Mesenchymal stem cell (in vitro differentiated cells and primary cell): ENCODE measurements around the gene COL27A1.

Experiments
- DNase-seq: peaks from one replicate; pipeline ENCODE4 v3.0.0-alpha.2; 2013
- H2AFZ ChIP-seq: one replicate; pipeline ENCODE4 v1.6.1; 2013; ENCODE audit warnings: low read depth, mild to moderate bottlenecking, control low read depth, inconsistent platforms, low read length, moderate library complexity
- H2AK5ac ChIP-seq: 2 replicates; pipeline ENCODE4 v1.6.1; 2013; ENCODE audit warnings: low read length, moderate library complexity, mild to moderate bottlenecking, inconsistent platforms; ENCODE audit not compliant: severe bottlenecking
- H2BK120ac ChIP-seq: one replicate; pipeline ENCODE4 v1.6.1; 2013; ENCODE audit warnings: low read depth, mild to moderate bottlenecking, inconsistent platforms, low read length, moderate library complexity
- H2BK12ac ChIP-seq, 2 experiments: one replicate each; pipeline ENCODE4 v1.6.1; 2013; ENCODE audit warnings: inconsistent platforms in 2 of 2, low read length in 2 of 2, mild to moderate bottlenecking in 2 of 2, moderate library complexity in 2 of 2, control low read depth in 1 of 2
- H2BK15ac ChIP-seq: one replicate; pipeline ENCODE4 v1.6.1; 2013; ENCODE audit warnings: mild to moderate bottlenecking, low read depth, inconsistent platforms; ENCODE audit not compliant: poor library complexity, severe bottlenecking
- H2BK5ac ChIP-seq: 2 replicates; pipeline ENCODE4 v1.6.1; 2013; ENCODE audit warnings: low read depth, mild to moderate bottlenecking, low read length, control low read depth, inconsistent platforms; ENCODE audit not compliant: poor library complexity, severe bottlenecking
- H3K14ac ChIP-seq, 2 experiments: one replicate each; pipeline ENCODE4 v1.6.1; 2013; ENCODE audit warnings: inconsistent platforms in 2 of 2, low read length in 2 of 2, control low read depth in 1 of 2, mild to moderate bottlenecking in 1 of 2, moderate library complexity in 1 of 2
- H3K18ac ChIP-seq, 2 experiments: one replicate each; pipeline ENCODE4 v1.6.1; 2013; ENCODE audit warnings: inconsistent platforms in 2 of 2, low read length in 2 of 2, control low read depth in 1 of 2, low read depth in 1 of 2, mild to moderate bottlenecking in 1 of 2
- H3K23ac ChIP-seq, 2 experiments: one replicate each; pipeline ENCODE4 v1.6.1; 2013; ENCODE audit warnings: inconsistent platforms in 2 of 2, low read length in 2 of 2, mild to moderate bottlenecking in 2 of 2, moderate library complexity in 2 of 2, control low read depth in 1 of 2
- H3K27ac ChIP-seq: 2 replicates; pipeline ENCODE4 v1.5.1; 2013; ENCODE audit warnings: mild to moderate bottlenecking, moderate library complexity, low read length, control low read depth, inconsistent platforms; ENCODE audit not compliant: poor library complexity, severe bottlenecking
- H3K27me3 ChIP-seq, 2 experiments: 2 replicates each; pipeline versions ENCODE4 v1.6.1 to v1.7.0; 2013; ENCODE audit warnings: low read length in 2 of 2, mild to moderate bottlenecking in 2 of 2, moderate library complexity in 2 of 2, control low read depth in 1 of 2, inconsistent platforms in 1 of 2; ENCODE audit not compliant: control insufficient read depth in 1 of 2, insufficient read depth in 1 of 2
- H3K36me3 ChIP-seq, 2 experiments: 2 replicates each; pipeline versions ENCODE4 v1.6.1 to v1.7.0; 2013; ENCODE audit warnings: low read length in 2 of 2, control low read depth in 1 of 2, inconsistent platforms in 1 of 2, low read depth in 1 of 2, mild to moderate bottlenecking in 1 of 2; ENCODE audit not compliant: insufficient read depth in 2 of 2, control insufficient read depth in 1 of 2
- H3K4ac ChIP-seq, 2 experiments: one replicate each; pipeline ENCODE4 v1.6.1; 2013; ENCODE audit warnings: inconsistent platforms in 2 of 2, low read length in 2 of 2, mild to moderate bottlenecking in 2 of 2, moderate library complexity in 2 of 2, control low read depth in 1 of 2, low read depth in 1 of 2
- H3K4me1 ChIP-seq: 2 replicates; pipeline ENCODE4 v1.6.1; 2013; ENCODE audit warnings: low read depth, low read length, control low read depth; ENCODE audit not compliant: control insufficient read depth, insufficient read depth
- H3K4me2 ChIP-seq: 2 replicates; pipeline ENCODE4 v1.6.1; 2013; ENCODE audit warnings: low read length, mild to moderate bottlenecking, inconsistent platforms; ENCODE audit not compliant: poor library complexity, severe bottlenecking
- H3K4me3 ChIP-seq, 2 experiments: 2 replicates each; pipeline versions ENCODE4 v1.5.1 to v1.7.0; 2013; ENCODE audit warnings: low read length in 2 of 2, mild to moderate bottlenecking in 2 of 2, control low read depth in 1 of 2, low read depth in 1 of 2; ENCODE audit not compliant: insufficient read depth in 1 of 2
- H3K79me1 ChIP-seq: replicated peaks from 2 replicates; pipeline ENCODE4 v1.6.1; 2013; ENCODE audit warnings: mild to moderate bottlenecking, control low read depth, low read length, inconsistent platforms; ENCODE audit not compliant: poor library complexity, severe bottlenecking
- H3K9ac ChIP-seq: 2 replicates; pipeline ENCODE4 v1.7.0; 2013; ENCODE audit warnings: mild to moderate bottlenecking, low read length, moderate library complexity
- H3K9me3 ChIP-seq: 2 replicates; pipeline ENCODE4 v1.7.0; 2013; ENCODE audit warnings: mild to moderate bottlenecking, low read length; ENCODE audit not compliant: control insufficient read depth
- H4K8ac ChIP-seq: one replicate; pipeline ENCODE4 v1.6.1; 2013; ENCODE audit warnings: inconsistent platforms, mild to moderate bottlenecking, low read length, moderate library complexity
- H4K91ac ChIP-seq: one replicate; pipeline ENCODE4 v1.6.1; 2013; ENCODE audit warnings: mild to moderate bottlenecking, low read length, inconsistent platforms
- WGBS: methylation state at CpG from one replicate; pipeline ENCODE4 v1.1.7; 2013; ENCODE audit warnings: mixed read lengths; 5-methylcytosine and 5-hydroxymethylcytosine counted together

COL27A1 gene

GRCh38 chr9:114334490-114334889, 179.2 kb downstream of the COL27A1 start:
- no peaks in the 10 kb centered on the region for H3K9me3 ChIP-seq
- H2BK5ac ChIP-seq = no peak overlapping the region
- no peak overlapping the region for H3K18ac ChIP-seq
- peaks cover 1% of the 10 kb centered on the region for H3K79me1 ChIP-seq
- H3K9ac ChIP-seq = no peak overlapping the region
- no peak overlapping the region for H3K27ac ChIP-seq
- H3K23ac ChIP-seq = no peak overlapping the region
- H3K4me3 ChIP-seq = no peak overlapping the region
- peaks cover 0 to 5% of the 10 kb centered on the region in 2 experiments for H3K27me3 ChIP-seq
- DNase-seq = no peak
- no peak overlapping the region for H2AFZ ChIP-seq
- no peak overlapping the region for H2AK5ac ChIP-seq
- H3K36me3 ChIP-seq = peaks cover 29 to 42% of the 10 kb centered on the region in 2 experiments
- no peak overlapping the region for H3K4me2 ChIP-seq
- H2BK12ac ChIP-seq = no peak overlapping the region
- no peak overlapping the region for H2BK120ac ChIP-seq
- no peak overlapping the region for H3K4ac ChIP-seq
- no peak overlapping the region for H4K8ac ChIP-seq
- no peak overlapping the region for H2BK15ac ChIP-seq
- H4K91ac ChIP-seq = no peak overlapping the region
- 99% methylated on average over 9 of the region's 9 CpGs for WGBS
- H3K4me1 ChIP-seq = no peaks in the 10 kb centered on the region
- H3K14ac ChIP-seq = no peak overlapping the region

DNA sequence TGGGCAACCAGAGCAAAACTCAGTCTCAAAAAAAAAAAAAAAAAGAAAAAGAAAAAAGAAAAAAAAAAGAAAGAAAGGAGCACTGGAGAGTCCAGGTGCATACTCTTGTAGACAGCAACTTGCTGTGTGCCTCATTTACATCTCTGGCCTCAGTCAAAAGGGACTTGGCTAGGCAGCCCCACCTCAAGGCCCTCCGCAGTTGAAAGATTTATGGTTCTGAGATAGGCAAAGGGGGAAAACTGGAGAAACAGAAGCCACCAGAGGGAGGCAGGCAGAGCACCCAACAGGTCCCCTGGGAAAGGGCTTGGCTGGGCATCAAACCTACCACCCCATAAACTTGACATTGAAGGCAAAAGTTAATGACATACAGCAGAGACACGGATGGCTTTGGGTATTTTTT, 180.4 kb downstream of the COL27A1 start:
- Histone ChIP-seq H2BK12ac (no peak overlapping the region), H3K4me3 (no peak overlapping the region)
- WGBS = 93% methylated on average over 2 of the region's 2 CpGs

DNA sequence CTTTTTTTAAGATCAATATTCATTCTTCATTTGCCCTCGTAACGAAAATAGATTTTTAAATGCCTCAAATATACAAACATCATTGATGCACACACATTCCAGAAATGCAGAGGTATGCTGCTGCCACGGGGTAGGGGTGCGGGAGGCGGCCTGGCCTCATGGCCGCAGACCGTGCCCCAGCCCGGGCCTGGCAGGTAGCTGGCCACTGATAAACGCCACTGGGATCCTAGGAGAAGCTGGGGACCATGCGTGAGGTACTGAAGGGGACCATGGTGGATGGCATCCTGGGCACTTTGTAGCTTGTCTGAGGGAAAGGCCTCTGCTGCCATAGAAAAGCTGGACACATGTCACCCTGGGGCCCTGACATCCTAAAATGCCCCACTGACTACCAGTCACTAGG, 180.8 kb downstream of the COL27A1 start:
- Histone ChIP-seq H2BK120ac (no peak overlapping the region), H3K27me3 (no peaks in the 10 kb centered on the region), H3K36me3 (peaks cover 45 to 56% of the 10 kb centered on the region in 2 experiments), H3K4me3 (no peak overlapping the region), H3K9me3 (no peaks in the 10 kb centered on the region), H2AFZ (no peak overlapping the region), H2BK15ac (no peak overlapping the region), H3K4me1 (no peaks in the 10 kb centered on the region), H3K27ac (no peak overlapping the region), H3K14ac (no peak overlapping the region), H3K18ac (no peak overlapping the region), H3K4me2 (no peak overlapping the region), H4K8ac (no peak overlapping the region), H2BK5ac (no peak overlapping the region), H3K9ac (no peak overlapping the region), H2AK5ac (no peak overlapping the region), H2BK12ac (no peak overlapping the region), H4K91ac (no peak overlapping the region), H3K23ac (no peak overlapping the region), H3K4ac (no peak overlapping the region), H3K79me1 (peaks cover 1% of the 10 kb centered on the region)
- DNase-seq = no peak
- 80% methylated on average over 10 of the region's 10 CpGs for whole genome bisulfite sequencing

More for the DNA sequence above, 180.4 kb downstream of the COL27A1 start:
- Histone ChIP-seq H4K8ac (no peak overlapping the region), H2BK15ac (no peak overlapping the region), H3K4ac (no peak overlapping the region), H3K27ac (no peak overlapping the region), H3K4me1 (no peaks in the 10 kb centered on the region), H3K36me3 (peaks cover 41 to 54% of the 10 kb centered on the region in 2 experiments), H3K18ac (no peak overlapping the region), H3K9me3 (no peaks in the 10 kb centered on the region), H3K79me1 (peaks cover 1% of the 10 kb centered on the region), H3K9ac (no peak overlapping the region), H2AK5ac (no peak overlapping the region), H3K4me2 (no peak overlapping the region), H3K14ac (no peak overlapping the region), H2BK5ac (no peak overlapping the region), H3K27me3 (peaks cover 0 to 1% of the 10 kb centered on the region in 2 experiments), H3K23ac (no peak overlapping the region), H4K91ac (no peak overlapping the region), H2AFZ (no peak overlapping the region), H2BK120ac (no peak overlapping the region)
- DNase-seq = no peak

GRCh38 chr9:114336699-114337395, 181.5 kb downstream of the COL27A1 start:
- Histone ChIP-seq H3K79me1 (peaks cover 1% of the 10 kb centered on the region), H3K36me3 (peaks cover 52 to 63% of the 10 kb centered on the region in 2 experiments), H3K4me1 (no peaks in the 10 kb centered on the region), H3K9me3 (no peaks in the 10 kb centered on the region), H3K23ac (no peak overlapping the region), H3K9ac (no peak overlapping the region), H3K27ac (no peak overlapping the region), H4K8ac (no peak overlapping the region), H4K91ac (no peak overlapping the region), H2BK15ac (no peak overlapping the region), H2AFZ (no peak overlapping the region), H2BK120ac (no peak overlapping the region), H2BK12ac (no peak overlapping the region), H2AK5ac (no peak overlapping the region), H3K4me2 (no peak overlapping the region), H3K4ac (no peak overlapping the region), H3K14ac (no peak overlapping the region), H3K18ac (no peak overlapping the region), H2BK5ac (no peak overlapping the region), H3K4me3 (no peak overlapping the region), H3K27me3 (no peaks in the 10 kb centered on the region)
- no peak for DNase-seq
- WGBS = 95% methylated on average over 20 of the region's 23 CpGs
